Measurements from ENCODE around the gene INSYN1.
"Not testable (repeated sequence)": the region's sequence is repeated elsewhere in the genome, so short reads cannot be mapped to it uniquely, and the experiment has no call there.

INSYN1 gene

GRCh38 chr15:73715417-73715816 lies 37.7 kb downstream of the INSYN1 start:
- DNase-seq (ENCODE audit: low read depth in 1 of 2, low spot score in 1 of 2) = no peak

- no peak for DNase-seq (ENCODE audit: low read depth in 1 of 2, low spot score in 1 of 2)
These were observed 38.4 kb downstream of the INSYN1 start for GRCh38 chr15:73714695-73715301.

GRCh38 chr15:73712107-73712506 lies 41.0 kb downstream of the INSYN1 start:
- no peak for DNase-seq (ENCODE audit: low read depth in 1 of 2, low spot score in 1 of 2)

- DNase-seq (ENCODE audit: low read depth in 1 of 2, low spot score in 1 of 2) = no peak
These were observed 41.6 kb downstream of the INSYN1 start for GRCh38 chr15:73711526-73711925.

- DNase-seq (ENCODE audit: low read depth in 1 of 2, low spot score in 1 of 2) = no peak
These were observed 42.8 kb downstream of the INSYN1 start for GRCh38 chr15:73710321-73710720.

- DNase-seq (ENCODE audit: low read depth in 1 of 2, low spot score in 1 of 2) = no peak
These were observed 43.5 kb downstream of the INSYN1 start for GRCh38 chr15:73709686-73710085.

GRCh38 chr15:73709241-73709640 lies 43.9 kb downstream of the INSYN1 start:
- no peak for DNase-seq (ENCODE audit: low read depth in 1 of 2, low spot score in 1 of 2)

- DNase-seq (ENCODE audit: low read depth in 1 of 2, low spot score in 1 of 2) = no peak
These were observed 44.5 kb downstream of the INSYN1 start for GRCh38 chr15:73708691-73709090.

- DNase-seq (ENCODE audit: low read depth in 1 of 2, low spot score in 1 of 2) = peak; percentile 13 to 49
These were observed 48.1 kb downstream of the INSYN1 start for GRCh38 chr15:73704869-73705645.

GRCh38 chr15:73704142-73704868 lies 48.8 kb downstream of the INSYN1 start:
- DNase-seq (ENCODE audit: low read depth in 1 of 2, low spot score in 1 of 2) = not testable (repeated sequence)

- DNase-seq (ENCODE audit: low read depth in 1 of 2, low spot score in 1 of 2) = not testable (repeated sequence)
These were observed 49.5 kb downstream of the INSYN1 start for GRCh38 chr15:73703601-73704000.

- not testable (repeated sequence) for DNase-seq (ENCODE audit: low read depth in 1 of 2, low spot score in 1 of 2)
These were observed 50.6 kb downstream of the INSYN1 start for GRCh38 chr15:73702311-73703239.

GRCh38 chr15:73700041-73700842 lies 52.9 kb downstream of the INSYN1 start:
- DNase-seq (ENCODE audit: low read depth in 1 of 2, low spot score in 1 of 2) = peak; percentile 40 to 52

GRCh38 chr15:73699249-73700040 lies 53.7 kb downstream of the INSYN1 start:
- DNase-seq (ENCODE audit: low read depth in 1 of 2, low spot score in 1 of 2) = no peak

GRCh38 chr15:73697033-73697467 lies 56.1 kb downstream of the INSYN1 start:
- DNase-seq (ENCODE audit: low read depth in 1 of 2, low spot score in 1 of 2) = peak; percentile 44 to 49

- no peak for DNase-seq (ENCODE audit: low read depth in 1 of 2, low spot score in 1 of 2)
These were observed 56.5 kb downstream of the INSYN1 start for GRCh38 chr15:73696641-73697001.

- DNase-seq (ENCODE audit: low read depth in 1 of 2, low spot score in 1 of 2) = no peak
These were observed 57.1 kb downstream of the INSYN1 start for GRCh38 chr15:73695773-73696640.

GRCh38 chr15:73694419-73694818 lies 58.7 kb downstream of the INSYN1 start:
- no peak for DNase-seq (ENCODE audit: low read depth in 1 of 2, low spot score in 1 of 2)

Data from stimulated activated CD4-positive, alpha-beta T cell treated with anti-CD3 and anti-CD28 coated beads, Interleukin-15, amount 100 ng/mL, for 1 hour (primary cell).